T-helper 17 cell (primary cell): ENCODE data around the gene QSOX1. TPM values are rescaled to one million over a fixed set of nuclear protein-coding genes. Genes with fewer than 3 reads are reported as not detected.

Experiments used
- ATAC-seq: fragments of 150-1000 bp; cut with Tn5 transposase; 2 replicates; pipeline ENCODE4 v1.10.0; 2021; ENCODE audit warnings: mild to moderate bottlenecking, moderate library complexity
- DNase-seq, 3 donors: peaks; one replicate each; pipeline versions ENCODE4 v3.0.0 to v3.0.0-alpha.2; 2020 to 2021
- H3K9me3 ChIP-seq: one replicate; pipeline ENCODE4 v1.7.0; 2013; ENCODE audit warnings: low read length, mild to moderate bottlenecking; ENCODE audit not compliant: control insufficient read depth, poor library complexity, severe bottlenecking
- H3K27ac Mint-ChIP-seq: one replicate; pipeline ENCODE4 v1.8.0; 2022; ENCODE audit warnings: mild to moderate bottlenecking, moderate library complexity, mixed read lengths
- H3K27me3 Mint-ChIP-seq: one replicate; pipeline ENCODE4 v1.8.0; 2022; ENCODE audit warnings: mixed read lengths
- H3K36me3 Mint-ChIP-seq: one replicate; pipeline ENCODE4 v1.8.0; 2022; ENCODE audit warnings: low read depth, mixed read lengths
- H3K4me1 Mint-ChIP-seq: one replicate; pipeline ENCODE4 v1.8.0; 2022; ENCODE audit warnings: mild to moderate bottlenecking, mixed read lengths
- H3K4me3 Mint-ChIP-seq: one replicate; pipeline ENCODE4 v1.8.0; 2022; ENCODE audit warnings: mild to moderate bottlenecking, moderate library complexity, mixed read lengths
- total RNA-seq, 4 donors: library from RNA in 2 of 4; stranded (reverse) in 2 of 4; gene quantifications; one replicate each; pipeline ENCODE4 v1.2.3 and lab custom pipeline; 2022 to 2026

QSOX1 gene
- total RNA-seq, 2 donors from 2014 or later: 22.0 to 25.0 TPM

DNA sequence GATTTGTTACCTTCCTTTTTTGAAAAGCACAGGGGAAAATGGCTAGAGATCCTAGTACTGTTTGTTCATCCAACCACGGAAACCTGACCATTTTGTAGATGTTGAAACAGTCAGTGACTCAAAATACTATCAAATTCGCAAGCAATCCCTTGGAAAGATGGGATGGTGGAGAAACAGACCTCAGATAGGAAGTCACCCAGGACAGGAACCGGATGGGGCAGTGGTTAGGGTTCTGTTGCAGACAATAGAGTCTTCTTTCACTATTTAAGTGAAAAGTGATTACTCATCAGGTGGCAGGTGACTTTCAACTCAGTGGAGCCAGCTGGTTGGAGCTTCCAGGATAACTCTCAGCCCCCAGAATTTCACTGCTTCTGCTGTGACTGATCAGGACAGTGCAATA is 92.4 kb downstream of the QSOX1 start:
- Mint-ChIP-seq H3K36me3 (no peaks in the 10 kb centered on the region), H3K4me3 (no peak overlapping the region), H3K4me1 (peaks cover 4% of the 10 kb centered on the region), H3K27ac (no peak overlapping the region), H3K27me3 (peaks cover 70% of the 10 kb centered on the region)
- DNase-seq: no peak
- no peaks in the 10 kb centered on the region for H3K9me3 ChIP-seq
- no peak for ATAC-seq

DNA sequence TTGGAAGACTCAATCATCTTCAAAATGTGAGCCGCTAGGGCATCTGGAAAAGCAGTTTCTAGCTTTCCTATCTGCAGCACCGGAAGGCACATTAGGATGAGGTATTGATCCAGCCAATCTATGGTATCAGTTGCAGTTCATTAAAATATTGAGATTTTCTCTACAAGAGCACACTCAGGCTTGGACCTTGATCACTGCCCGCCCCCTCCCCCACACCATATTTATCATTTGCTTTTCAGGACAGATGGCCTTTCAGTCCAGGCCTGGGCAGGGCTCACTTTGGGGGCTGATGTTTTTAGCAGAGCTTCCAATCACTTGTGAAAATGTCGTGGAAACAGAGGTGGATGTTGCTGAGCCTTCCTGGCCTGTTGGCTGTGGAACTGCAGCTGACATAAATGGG is 92.9 kb downstream of the QSOX1 start:
- ATAC-seq (no peak), DNase-seq (no peak)
- no peaks in the 10 kb centered on the region for H3K9me3 ChIP-seq
- H3K4me1 Mint-ChIP-seq: peaks cover 5% of the 10 kb centered on the region
- H3K27me3 Mint-ChIP-seq: peaks cover 70% of the 10 kb centered on the region
- no peak overlapping the region for H3K27ac Mint-ChIP-seq
- peaks cover 1% of the 10 kb centered on the region for H3K36me3 Mint-ChIP-seq
- no peak overlapping the region for H3K4me3 Mint-ChIP-seq

DNA sequence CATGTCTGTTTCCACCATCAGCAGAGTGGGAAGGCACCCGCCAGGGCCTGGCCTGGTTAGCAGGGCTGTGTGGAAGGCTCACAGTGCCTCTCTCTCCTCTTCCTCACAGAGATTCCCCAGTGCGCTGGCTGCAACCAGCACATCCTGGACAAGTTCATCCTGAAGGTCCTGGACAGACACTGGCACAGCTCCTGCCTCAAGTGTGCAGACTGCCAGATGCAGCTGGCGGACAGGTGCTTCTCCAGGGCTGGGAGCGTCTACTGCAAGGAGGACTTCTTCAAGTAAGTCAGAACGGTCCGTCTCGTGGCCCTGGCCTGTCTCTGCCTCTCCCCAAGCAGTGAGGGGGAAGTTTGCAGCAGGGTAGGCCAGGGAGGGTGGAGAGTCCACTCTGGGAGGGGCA is 93.5 kb downstream of the QSOX1 start:
- H3K4me3 Mint-ChIP-seq: no peak overlapping the region
- H3K27me3 Mint-ChIP-seq: peaks cover 70% of the 10 kb centered on the region
- H3K36me3 Mint-ChIP-seq: peaks cover 3% of the 10 kb centered on the region
- H3K27ac Mint-ChIP-seq: no peak overlapping the region
- ATAC-seq (no peak), DNase-seq (no peak)
- peaks cover 8% of the 10 kb centered on the region for H3K4me1 Mint-ChIP-seq
- H3K9me3 ChIP-seq: no peaks in the 10 kb centered on the region

DNA sequence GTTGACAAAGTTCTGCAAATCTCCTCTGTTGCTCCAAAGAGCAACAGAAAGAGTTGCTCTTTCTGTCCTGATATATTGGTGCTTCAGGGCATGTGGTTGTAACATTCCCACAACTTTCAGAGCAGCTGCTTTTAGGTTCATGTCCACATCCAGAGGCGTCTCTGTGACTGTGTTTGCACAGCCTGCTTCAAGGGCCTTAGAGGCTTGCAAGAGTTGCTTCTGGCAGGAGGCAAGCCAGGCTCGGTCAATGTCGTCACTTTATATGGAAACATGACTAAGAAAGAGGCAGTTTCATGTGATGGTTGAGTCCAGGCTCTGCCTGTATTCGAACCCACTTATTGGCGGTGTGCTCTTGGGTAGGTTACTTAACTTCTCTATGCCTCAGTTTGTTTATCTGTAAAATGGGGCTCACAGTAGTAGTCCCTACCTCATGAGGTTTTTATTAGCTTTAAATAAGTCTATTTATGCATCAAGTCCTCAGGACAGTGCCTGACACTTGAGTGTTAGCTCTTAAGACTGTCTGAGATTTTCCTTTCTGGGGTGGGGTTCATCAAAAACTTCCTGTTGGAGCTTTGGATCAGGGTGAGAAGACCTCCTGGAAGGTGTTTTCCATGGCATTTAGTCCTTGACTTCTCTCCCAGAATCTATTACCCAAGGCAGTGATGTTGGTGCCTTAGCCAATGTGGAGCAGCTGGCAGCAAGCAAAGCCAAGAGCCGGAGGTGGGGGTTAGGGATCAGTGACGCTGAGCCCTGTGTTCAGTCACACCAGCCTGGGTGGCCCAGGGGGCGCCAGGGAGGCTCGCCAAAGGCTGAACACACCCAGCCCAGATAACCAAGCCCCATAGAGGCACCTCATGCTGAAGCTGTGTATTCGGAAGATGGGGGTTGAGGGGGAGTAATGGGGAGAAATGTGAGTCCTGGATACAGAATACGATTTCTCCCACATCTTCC is 94.3 kb downstream of the QSOX1 start:
- peaks cover 75% of the 10 kb centered on the region for H3K27me3 Mint-ChIP-seq
- H3K4me3 Mint-ChIP-seq: no peak overlapping the region
- no peaks in the 10 kb centered on the region for H3K9me3 ChIP-seq
- H3K36me3 Mint-ChIP-seq: peaks cover 3% of the 10 kb centered on the region
- DNase-seq (no peak), ATAC-seq (no peak)
- H3K4me1 Mint-ChIP-seq: peaks cover 8% of the 10 kb centered on the region
- peak overlapping the region; percentile 60 for H3K27ac Mint-ChIP-seq

DNA sequence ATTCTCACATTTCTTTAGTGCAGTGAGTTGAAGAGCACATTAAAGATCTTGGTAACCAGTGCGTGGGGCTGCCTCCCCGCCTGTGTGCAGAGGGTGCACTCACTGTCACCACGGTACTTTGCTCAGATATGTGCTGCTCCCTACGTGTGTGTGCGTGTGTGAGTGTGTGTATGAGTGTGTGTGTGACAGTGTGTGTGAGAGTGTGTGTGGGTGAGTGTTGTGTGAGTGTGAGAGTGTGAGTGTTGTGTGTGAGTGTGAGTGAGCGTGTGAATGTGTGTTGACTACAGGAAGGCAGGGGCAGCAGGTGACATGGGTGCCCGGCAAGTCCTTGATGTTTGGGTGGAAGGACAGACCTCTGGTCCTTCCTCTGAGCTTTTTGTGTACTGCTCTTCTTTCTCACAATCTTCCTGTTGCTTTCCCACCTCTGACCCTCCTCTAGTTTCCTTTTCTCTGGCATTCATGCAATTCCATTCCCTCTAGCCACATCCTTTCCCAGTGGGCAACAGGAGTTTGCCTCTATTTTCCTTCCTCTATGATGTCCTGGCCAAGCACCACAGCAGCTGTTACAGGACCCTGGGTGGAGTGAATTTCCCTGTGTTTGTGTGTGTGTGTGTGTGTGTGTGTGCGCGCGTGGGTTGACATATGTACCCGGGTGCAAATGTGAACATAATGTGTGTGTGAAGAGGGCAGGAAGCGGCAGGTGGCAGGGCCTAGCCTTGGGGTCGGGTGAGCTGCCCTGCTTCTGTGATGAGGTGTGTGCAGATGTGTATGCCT is 95.2 kb downstream of the QSOX1 start:
- Mint-ChIP-seq H3K36me3 (peaks cover 3% of the 10 kb centered on the region), H3K4me1 (peaks cover 8% of the 10 kb centered on the region), H3K27me3 (peaks cover 76% of the 10 kb centered on the region), H3K27ac (no peak overlapping the region), H3K4me3 (no peak overlapping the region)
- no peak for ATAC-seq
- no peaks in the 10 kb centered on the region for H3K9me3 ChIP-seq
- DNase-seq: no peak

DNA sequence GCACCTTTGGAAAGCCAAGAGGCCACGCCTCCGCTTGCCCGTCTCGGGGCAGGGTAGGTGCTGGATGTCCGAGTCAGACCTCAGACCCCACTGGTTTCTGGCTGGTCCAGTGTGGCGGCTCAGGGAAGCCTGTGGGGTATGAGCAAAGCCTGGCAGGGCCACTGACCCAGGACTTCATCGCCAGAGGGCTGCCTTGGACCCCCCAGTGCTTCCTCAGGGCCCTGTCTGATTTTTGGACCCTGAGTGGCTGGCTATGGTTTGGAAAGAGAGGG is 95.8 kb downstream of the QSOX1 start:
- Mint-ChIP-seq H3K4me3 (no peak overlapping the region), H3K36me3 (peaks cover 3% of the 10 kb centered on the region), H3K27ac (no peak overlapping the region), H3K27me3 (peaks cover 75% of the 10 kb centered on the region), H3K4me1 (peaks cover 8% of the 10 kb centered on the region)
- ATAC-seq: no peak
- no peak for DNase-seq
- no peaks in the 10 kb centered on the region for H3K9me3 ChIP-seq

DNA sequence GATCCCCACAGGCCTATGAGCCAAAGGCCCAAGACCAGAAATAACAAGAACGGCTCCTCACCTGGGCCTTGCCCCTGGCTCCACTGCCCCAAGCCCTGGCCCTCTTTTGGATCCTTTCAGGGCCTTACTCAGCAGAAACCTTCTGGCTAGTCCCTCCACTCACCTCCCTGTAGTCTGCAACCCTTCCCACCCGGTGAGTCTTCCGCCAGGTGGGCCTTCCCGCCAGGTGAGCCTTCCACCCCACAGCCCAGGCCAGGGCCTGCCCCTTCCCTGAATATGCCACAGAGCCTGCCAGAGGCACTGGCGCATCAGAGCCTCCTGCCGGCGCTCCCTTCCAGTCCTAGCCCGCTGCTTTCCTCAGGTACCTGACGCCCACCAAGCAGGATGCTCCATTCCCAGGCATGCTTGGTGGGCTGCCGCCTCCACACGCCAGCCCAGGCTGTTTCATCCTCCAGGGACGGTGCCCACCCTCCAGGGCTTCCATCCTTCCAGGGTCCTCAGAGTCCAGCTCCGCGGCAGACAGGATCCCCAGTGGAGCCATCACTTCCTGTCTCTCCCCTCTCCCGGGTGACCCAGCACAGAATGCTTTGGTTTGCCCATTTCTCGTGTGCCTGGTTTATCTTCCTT is 96.3 kb downstream of the QSOX1 start:
- Mint-ChIP-seq H3K4me1 (peaks cover 8% of the 10 kb centered on the region), H3K36me3 (peaks cover 3% of the 10 kb centered on the region), H3K27me3 (peaks cover 75% of the 10 kb centered on the region), H3K4me3 (no peak overlapping the region), H3K27ac (no peak overlapping the region)
- H3K9me3 ChIP-seq: no peaks in the 10 kb centered on the region
- no peak for DNase-seq
- ATAC-seq: no peak

DNA sequence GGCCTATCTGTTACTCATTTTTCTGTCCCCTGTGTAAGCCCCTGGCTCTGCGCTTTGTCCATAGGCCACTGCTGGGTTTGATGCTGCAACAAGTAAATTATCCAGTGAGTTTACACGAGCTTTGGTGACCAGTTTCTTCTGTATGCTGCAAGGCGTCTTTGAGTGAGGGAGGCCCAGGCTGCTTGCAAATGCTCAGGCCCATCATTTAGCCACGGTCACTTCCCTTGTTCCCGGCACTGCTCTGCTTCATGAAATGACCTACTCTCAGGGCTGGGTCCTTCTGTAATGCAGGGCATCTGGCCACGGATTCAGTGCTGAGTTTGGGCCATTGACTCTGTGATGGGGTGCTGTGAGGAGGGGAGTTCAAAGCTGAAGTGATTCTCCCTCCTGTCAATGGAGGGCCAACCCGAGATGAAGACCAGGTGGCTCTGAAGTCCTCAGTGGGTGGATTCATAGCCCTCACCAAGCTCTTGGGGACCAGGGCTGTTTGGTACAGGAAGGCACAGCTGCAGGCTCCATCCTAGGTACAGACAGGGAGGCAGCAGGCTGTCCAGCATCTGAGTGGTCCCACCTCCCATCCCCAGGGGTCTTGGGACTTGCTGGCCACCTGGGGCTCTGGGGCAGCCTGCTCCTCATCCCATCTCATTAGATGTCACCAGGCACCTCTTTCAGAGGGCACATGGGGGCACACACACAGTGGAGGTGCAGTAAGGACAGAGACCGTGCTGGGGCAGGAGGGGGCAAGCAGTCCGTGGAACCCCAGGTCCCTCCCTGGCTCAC is 97.0 kb downstream of the QSOX1 start:
- ATAC-seq (no peak), DNase-seq (no peak)
- peaks cover 3% of the 10 kb centered on the region for H3K36me3 Mint-ChIP-seq
- no peaks in the 10 kb centered on the region for H3K9me3 ChIP-seq
- H3K4me3 Mint-ChIP-seq: no peak overlapping the region
- H3K4me1 Mint-ChIP-seq: peaks cover 8% of the 10 kb centered on the region
- peaks cover 77% of the 10 kb centered on the region for H3K27me3 Mint-ChIP-seq
- no peak overlapping the region for H3K27ac Mint-ChIP-seq

DNA sequence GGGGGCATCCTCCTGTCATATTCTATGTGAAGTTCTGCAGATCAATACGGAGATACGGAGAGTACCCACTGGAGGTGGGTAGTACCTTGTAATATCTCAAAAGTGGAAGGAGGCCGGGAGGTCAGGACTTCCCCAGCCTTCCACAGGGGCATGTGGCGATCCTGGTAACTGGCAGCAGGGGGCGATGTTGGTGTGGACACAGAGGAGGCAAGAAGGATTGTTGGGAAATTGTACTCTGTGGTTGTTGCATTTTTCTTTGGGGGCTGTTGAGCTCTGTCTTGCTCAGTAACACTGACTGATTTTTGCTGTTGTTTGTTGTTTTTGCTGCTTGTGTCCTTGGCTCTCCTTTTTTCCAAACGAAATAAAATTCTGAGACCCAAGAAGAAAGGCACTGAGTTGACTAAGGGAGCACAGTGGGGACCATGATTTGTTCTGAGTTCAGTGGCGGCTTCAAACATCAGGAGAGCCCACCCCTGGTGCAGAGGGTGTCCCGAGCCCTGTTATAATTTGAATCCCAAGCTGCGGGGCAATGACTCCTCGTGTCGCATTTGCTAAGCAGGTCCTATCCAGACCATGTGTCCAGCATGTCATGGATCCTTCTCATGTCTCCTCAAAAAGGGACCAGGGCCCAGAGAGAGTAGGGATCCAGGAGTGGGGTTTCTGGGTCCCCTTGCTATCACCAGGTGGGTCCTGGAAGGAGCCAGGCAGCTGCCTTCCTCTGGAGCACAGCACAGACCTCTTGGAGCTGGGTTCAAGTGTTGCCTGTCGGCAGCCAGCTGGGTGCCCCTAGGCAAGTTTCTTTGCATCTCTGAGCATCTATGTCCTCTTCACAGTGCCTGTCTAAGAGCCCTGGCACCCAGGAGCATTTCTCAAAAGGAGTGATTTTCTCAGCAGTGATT is 98.2 kb downstream of the QSOX1 start:
- ATAC-seq: peak; percentile 82
- H3K4me3 Mint-ChIP-seq: no peak overlapping the region
- H3K4me1 Mint-ChIP-seq: peaks cover 10% of the 10 kb centered on the region
- H3K36me3 Mint-ChIP-seq: peaks cover 3% of the 10 kb centered on the region
- DNase-seq: peak; percentile 38 to 63 (median 38)
- H3K9me3 ChIP-seq: no peaks in the 10 kb centered on the region
- H3K27me3 Mint-ChIP-seq: peaks cover 79% of the 10 kb centered on the region
- no peak overlapping the region for H3K27ac Mint-ChIP-seq

Other genes starting within 250 kb of the QSOX1 start
- gene CEP350, start 200.1 kb upstream of the QSOX1 start, total RNA-seq: 10 to 100 TPM; 63.0 to 66.8 TPM
- not detected for gene LHX4, start 75.4 kb downstream of the QSOX1 start, total RNA-seq